OCI-LY1 (cell line): ENCODE results near the gene SLC6A18.

Experiments used
- CTCF ChIP-seq: fragments of 200-600 bp; sonication (generic), shearing (Covaris generic); IDR thresholded peaks from 2 replicates; pipeline ENCODE4 v1.5.1; 2017; ENCODE audit warnings: mild to moderate bottlenecking, antibody characterized with exemption, low read length, moderate library complexity, mixed read lengths
- EZH2 ChIP-seq: fragments of 200-600 bp; sonication (generic), shearing (Covaris generic); IDR thresholded peaks from 2 replicates; pipeline ENCODE4 v1.8.0; 2017; ENCODE audit warnings: borderline replicate concordance, mixed run types, mild to moderate bottlenecking, antibody characterized with exemption, low read length, moderate library complexity, mixed read lengths

GRCh38 chr5:1217596-1218206, 7.5 kb upstream of the SLC6A18 start:
- TF ChIP-seq CTCF (no peak), EZH2 (no peak)
